ENCODE data around the gene PSMA7. TPM values are rescaled to one million over a fixed set of nuclear protein-coding genes. Genes with fewer than 3 reads are reported as not detected.

Gene PSMA7
- total RNA-seq, 6 experiments from 2014 or later = 296 to 357 (median 334) TPM

GRCh38 chr20:62160876-62161275 lies 17.7 kb upstream of the PSMA7 start:
- Mint-ChIP-seq H3K27me3 (ENCODE audit: insufficient read depth) (no peaks in the 10 kb centered on the region), H3K9me3 (no peaks in the 10 kb centered on the region), H3K4me1 (ENCODE audit: low read depth) (peaks cover 21% of the 10 kb centered on the region), H3K27ac (no peak overlapping the region), H3K36me3 (ENCODE audit: low read depth) (peaks cover 8% of the 10 kb centered on the region; the same call in 1 of the 2 replicates), H3K4me3 (no peak overlapping the region)
- TF ChIP-seq CTCF (IDR thresholded peaks at IDR 0.05) = no peak
- no peak for DNase-seq

GRCh38 chr20:62160253-62160652 lies 17.1 kb upstream of the PSMA7 start:
- H3K4me1 Mint-ChIP-seq (ENCODE audit: low read depth) = peaks cover 28% of the 10 kb centered on the region
- TF ChIP-seq CTCF (IDR thresholded peaks at IDR 0.05) = no peak
- H3K4me3 Mint-ChIP-seq = no peak overlapping the region
- H3K27me3 Mint-ChIP-seq (ENCODE audit: insufficient read depth) = no peaks in the 10 kb centered on the region
- H3K9me3 Mint-ChIP-seq = no peaks in the 10 kb centered on the region
- no peak for DNase-seq
- H3K36me3 Mint-ChIP-seq (ENCODE audit: low read depth) = peaks cover 15% of the 10 kb centered on the region
- no peak overlapping the region for H3K27ac Mint-ChIP-seq

- TF ChIP-seq CTCF (IDR thresholded peaks at IDR 0.05) = no peak
- no peak overlapping the region for H3K27ac Mint-ChIP-seq
- peaks cover 32% of the 10 kb centered on the region for H3K4me1 Mint-ChIP-seq (ENCODE audit: low read depth)
- no peaks in the 10 kb centered on the region for H3K9me3 Mint-ChIP-seq
- H3K27me3 Mint-ChIP-seq (ENCODE audit: insufficient read depth) = no peaks in the 10 kb centered on the region
- H3K36me3 Mint-ChIP-seq (ENCODE audit: low read depth) = peaks cover 16% of the 10 kb centered on the region
- H3K4me3 Mint-ChIP-seq = no peak overlapping the region
- DNase-seq = peak; percentile 14
These were observed 16.6 kb upstream of the PSMA7 start for GRCh38 chr20:62159839-62160238.

GRCh38 chr20:62159052-62159451 lies 15.9 kb upstream of the PSMA7 start:
- TF ChIP-seq CTCF (IDR thresholded peaks at IDR 0.05) = no peak
- Mint-ChIP-seq H3K4me1 (ENCODE audit: low read depth) (peaks cover 35% of the 10 kb centered on the region), H3K36me3 (ENCODE audit: low read depth) (peaks cover 23% of the 10 kb centered on the region), H3K27me3 (ENCODE audit: insufficient read depth) (no peaks in the 10 kb centered on the region; the same call in 1 of the 2 replicates), H3K27ac (no peak overlapping the region), H3K4me3 (no peak overlapping the region), H3K9me3 (no peaks in the 10 kb centered on the region)
- DNase-seq = no peak

GRCh38 chr20:62158541-62158940 lies 15.3 kb upstream of the PSMA7 start:
- DNase-seq = no peak
- Mint-ChIP-seq H3K36me3 (ENCODE audit: low read depth) (peaks cover 28% of the 10 kb centered on the region), H3K27ac (no peak overlapping the region), H3K27me3 (ENCODE audit: insufficient read depth) (no peaks in the 10 kb centered on the region; the same call in 1 of the 2 replicates), H3K9me3 (peaks cover 3% of the 10 kb centered on the region; the same call in 1 of the 2 replicates), H3K4me1 (ENCODE audit: low read depth) (peaks cover 35% of the 10 kb centered on the region), H3K4me3 (no peak overlapping the region)
- no peak for TF ChIP-seq CTCF (IDR thresholded peaks at IDR 0.05)

- peaks cover 35% of the 10 kb centered on the region for H3K4me1 Mint-ChIP-seq (ENCODE audit: low read depth)
- peaks cover 6% of the 10 kb centered on the region; the same call in 1 of the 2 replicates for H3K9me3 Mint-ChIP-seq
- no peak for TF ChIP-seq CTCF (IDR thresholded peaks at IDR 0.05)
- H3K4me3 Mint-ChIP-seq = no peak overlapping the region
- H3K27me3 Mint-ChIP-seq (ENCODE audit: insufficient read depth) = no peaks in the 10 kb centered on the region; the same call in 1 of the 2 replicates
- H3K36me3 Mint-ChIP-seq (ENCODE audit: low read depth) = peaks cover 32% of the 10 kb centered on the region
- H3K27ac Mint-ChIP-seq = no peak overlapping the region
- no peak for DNase-seq
These were observed 14.8 kb upstream of the PSMA7 start for GRCh38 chr20:62158088-62158400.
